Motor neuron (in vitro differentiated cells): Measurements from ENCODE around the gene CYSLTR2. TPM values are rescaled to one million over a fixed set of nuclear protein-coding genes. Genes with fewer than 3 reads are reported as not detected.
"Not testable (repeated sequence)": the region's sequence is repeated elsewhere in the genome, so short reads cannot be mapped to it uniquely, and the experiment has no call there.

ENCODE experiments used
- ATAC-seq, 8 experiments: fragments of 200-7000 bp; cut with Tn5 transposase; replicated peaks in 6 of 8; 2 replicates each; pipeline ENCODE4 v1.8.0; 2021; ENCODE audit warnings: mild to moderate bottlenecking in 8 of 8, moderate library complexity in 8 of 8
- H3K27ac ChIP-seq, 2 donors: fragments of 250-450 bp; sonication (Bioruptor Pico); 2 replicates each; pipeline ENCODE4 v1.9.0; 2021; ENCODE audit warnings: antibody characterized with exemption in 2 of 2, mild to moderate bottlenecking in 2 of 2, moderate library complexity in 1 of 2
- H3K4me1 ChIP-seq, 2 donors: fragments of 250-450 bp; sonication (Bioruptor Pico); replicated peaks in 1 of 2; 2 replicates each; pipeline ENCODE4 v1.6.1; 2021; ENCODE audit warnings: antibody characterized with exemption in 2 of 2, mild to moderate bottlenecking in 2 of 2, moderate library complexity in 1 of 2
- H3K4me3 ChIP-seq, 5 donors: fragments of 250-450 bp; sonication (Bioruptor Pico); 2 replicates each; pipeline ENCODE4 v1.9.0; 2021; ENCODE audit warnings: antibody characterized with exemption in 5 of 5, mild to moderate bottlenecking in 5 of 5, moderate library complexity in 4 of 5
- WGBS, 10 experiments: fragments of 450-650 bp; shearing (Covaris generic); methylation state at CpG; one replicate each; pipeline ENCODE4 v1.0.0; 2022; 5-methylcytosine and 5-hydroxymethylcytosine counted together
- in situ Hi-C, 9 experiments: fragments of 400-800 bp; cut with MboI; loops; one replicate each; pipeline ENCODE4 v1.15.0; 2021; ENCODE audit warnings: low sequenced_read_pairs in 9 of 9, low pct_unique_long_range_greater_than_20kb in 2 of 9; ENCODE audit not compliant: unreplicated experiment in 9 of 9
- total RNA-seq, 8 experiments: library from RNA; unstranded; fragments of 300-600 nt; gene quantifications; 2 replicates each; pipeline versions ENCODE4 v1.2.3 to v1.2.4, GENCODE V29; 2022

Gene CYSLTR2
- total RNA-seq, 8 experiments from 2014 or later: 0.05 to 0.33 (median 0.13) TPM; not detected in 2

GRCh38 chr13:48680756-48681392 is 27.1 kb downstream of the CYSLTR2 start:
- Histone ChIP-seq H3K4me1 (no peaks in the 10 kb centered on the region), H3K27ac (no peak overlapping the region), H3K4me3 (no peak overlapping the region)
- WGBS, 10 experiments: 0 to 95% (median 50%) methylated on average over 1 to 5 of the region's 6 CpGs
- in situ Hi-C loops: no loop called here
- no peak for ATAC-seq

- ATAC-seq: peak in 1 of 8 experiments; percentile 53
- Histone ChIP-seq H3K27ac (no peak overlapping the region), H3K4me1 (no peaks in the 10 kb centered on the region), H3K4me3 (no peak overlapping the region)
- 0 to 100% (median 60%) methylated on average over 1 of the region's 1 CpG; no CpG with 5 or more reads in 3 of the 10 experiments for WGBS, 10 experiments
- in situ Hi-C loops: no loop called here
These were observed 28.2 kb downstream of the CYSLTR2 start for GRCh38 chr13:48681905-48682304.

GRCh38 chr13:48682436-48682835 is 28.7 kb downstream of the CYSLTR2 start:
- ATAC-seq: no peak
- H3K27ac ChIP-seq: no peak overlapping the region
- no peaks in the 10 kb centered on the region for H3K4me1 ChIP-seq
- in situ Hi-C loops: no loop called here
- WGBS, 10 experiments: 0 to 86% (median 44%) methylated on average over 1 to 2 of the region's 2 CpGs; no CpG with 5 or more reads in 2 of the 10 experiments
- H3K4me3 ChIP-seq: no peak overlapping the region

GRCh38 chr13:48686636-48687210 is 33.0 kb downstream of the CYSLTR2 start:
- Histone ChIP-seq H3K4me3 (no peak overlapping the region), H3K27ac (no peak overlapping the region), H3K4me1 (no peaks in the 10 kb centered on the region)
- in situ Hi-C loops: no loop called here
- WGBS, 10 experiments: 0 to 100% (median 69%) methylated on average over 1 to 3 of the region's 3 CpGs; no CpG with 5 or more reads in 2 of the 10 experiments
- ATAC-seq: no peak

GRCh38 chr13:48687249-48687648 is 33.5 kb downstream of the CYSLTR2 start:
- Histone ChIP-seq H3K4me3 (no peak overlapping the region), H3K4me1 (no peaks in the 10 kb centered on the region), H3K27ac (no peak overlapping the region)
- ATAC-seq: no peak
- 20 to 94% (median 82%) methylated on average over 1 to 3 of the region's 3 CpGs; no CpG with 5 or more reads in 1 of the 10 experiments for WGBS, 10 experiments
- in situ Hi-C loops: no loop called here

- in situ Hi-C loops: no loop called here
- ATAC-seq: no peak
These were observed 40.3 kb downstream of the CYSLTR2 start for GRCh38 chr13:48693998-48694397.

GRCh38 chr13:48695776-48696175 is 42.0 kb downstream of the CYSLTR2 start:
- Histone ChIP-seq H3K27ac (no peak overlapping the region), H3K4me3 (no peak overlapping the region), H3K4me1 (no peaks in the 10 kb centered on the region)
- WGBS, 10 experiments: 0 to 100% (median 52%) methylated on average over 1 to 2 of the region's 2 CpGs; no CpG with 5 or more reads in 1 of the 10 experiments
- in situ Hi-C loops: no loop called here
- no peak for ATAC-seq

More at GRCh38 chr13:48693998-48694397, 40.3 kb downstream of the CYSLTR2 start:
- Histone ChIP-seq H3K27ac (no peak overlapping the region), H3K4me1 (no peaks in the 10 kb centered on the region), H3K4me3 (no peak overlapping the region)
- WGBS, 10 experiments: 28 to 100% (median 80%) methylated on average over 1 to 3 of the region's 3 CpGs

- not testable (repeated sequence) for H3K27ac ChIP-seq, ATAC-seq
- 80 to 100% (median 99%) methylated on average over 1 to 8 of the region's 12 CpGs; no CpG with 5 or more reads in 6 of the 10 experiments for WGBS, 10 experiments
These were observed 42.9 kb downstream of the CYSLTR2 start for GRCh38 chr13:48696676-48697075.

GRCh38 chr13:48707405-48707804 is 53.7 kb downstream of the CYSLTR2 start:
- Histone ChIP-seq H3K4me1 (no peaks in the 10 kb centered on the region), H3K27ac (no peak overlapping the region), H3K4me3 (no peak overlapping the region)
- in situ Hi-C loops: no loop called here
- 60 to 100% (median 90%) methylated on average over 1 to 5 of the region's 5 CpGs; no CpG with 5 or more reads in 4 of the 10 experiments for WGBS, 10 experiments
- no peak for ATAC-seq

More at GRCh38 chr13:48696676-48697075, 42.9 kb downstream of the CYSLTR2 start:
- in situ Hi-C loops, H3K4me1 ChIP-seq, H3K4me3 ChIP-seq: not testable (repeated sequence)

GRCh38 chr13:48708764-48709163 is 55.0 kb downstream of the CYSLTR2 start:
- 0 to 92% (median 75%) methylated on average over 1 of the region's 1 CpG; no CpG with 5 or more reads in 6 of the 10 experiments for WGBS, 10 experiments
- ATAC-seq: peak in 2 of 8 experiments; percentile 33 to 40
- Histone ChIP-seq H3K4me1 (no peaks in the 10 kb centered on the region), H3K27ac (no peak overlapping the region), H3K4me3 (no peak overlapping the region)
- in situ Hi-C loops: no loop called here

- in situ Hi-C loops: no loop called here
- peak in 2 of 8 experiments; percentile 88 to 92 for ATAC-seq
- 20 to 84% (median 70%) methylated on average over 1 to 2 of the region's 2 CpGs; no CpG with 5 or more reads in 4 of the 10 experiments for WGBS, 10 experiments
These were observed 55.5 kb downstream of the CYSLTR2 start for GRCh38 chr13:48709213-48709612.

GRCh38 chr13:48710160-48710559 is 56.4 kb downstream of the CYSLTR2 start:
- ATAC-seq: no peak
- Histone ChIP-seq H3K4me3 (no peak overlapping the region), H3K27ac (no peak overlapping the region), H3K4me1 (no peaks in the 10 kb centered on the region)
- in situ Hi-C loops: no loop called here
- 20 to 100% (median 75%) methylated on average over 1 of the region's 1 CpG; no CpG with 5 or more reads in 4 of the 10 experiments for WGBS, 10 experiments

More at GRCh38 chr13:48709213-48709612, 55.5 kb downstream of the CYSLTR2 start:
- no peak overlapping the region for H3K27ac ChIP-seq
- H3K4me1 ChIP-seq: no peaks in the 10 kb centered on the region
- H3K4me3 ChIP-seq: no peak overlapping the region

GRCh38 chr13:48712141-48712540 is 58.4 kb downstream of the CYSLTR2 start:
- Histone ChIP-seq H3K4me1 (no peaks in the 10 kb centered on the region), H3K4me3 (no peak overlapping the region), H3K27ac (no peak overlapping the region)
- no peak for ATAC-seq
- in situ Hi-C loops: no loop called here
